D341Med (cell line): ENCODE results near the gene PLXDC1.

Experiments
- DNase-seq: peaks from one replicate; pipeline ENCODE4 v3.0.0; 2012; ENCODE audit warnings: low spot score

The PLXDC1 gene

DNA sequence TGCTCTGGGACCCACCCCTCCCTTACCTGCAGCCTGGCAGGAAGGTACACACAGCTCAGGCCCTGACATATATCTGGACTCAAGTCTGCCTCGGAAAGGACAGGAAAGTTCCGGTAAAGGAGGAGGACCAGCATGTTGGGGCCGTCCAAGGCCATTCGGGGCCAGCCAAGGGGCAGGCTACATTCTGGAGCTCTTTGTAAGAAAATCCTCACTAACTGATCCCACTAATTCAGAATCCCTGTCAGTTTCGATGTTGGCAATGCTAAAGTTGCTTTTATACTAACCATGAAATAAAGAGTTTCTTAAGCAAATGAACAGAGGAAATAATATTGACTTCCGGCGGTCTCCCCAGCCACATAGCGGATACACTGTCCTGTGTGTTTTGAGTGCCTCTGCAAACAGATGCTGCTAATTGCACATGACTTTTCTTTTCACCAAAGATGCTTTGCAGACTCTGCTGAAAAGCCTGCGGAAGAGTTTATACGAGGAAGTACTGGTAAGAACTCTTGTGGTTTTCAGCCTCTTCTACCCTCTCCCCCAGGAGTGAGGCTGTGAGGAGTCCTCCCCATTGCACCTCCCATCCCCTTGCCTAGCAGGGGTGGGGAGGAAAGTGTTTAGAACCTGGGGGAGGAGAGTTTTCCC lies 54.8 kb downstream of the PLXDC1 start:
- DNase-seq: no peak

DNA sequence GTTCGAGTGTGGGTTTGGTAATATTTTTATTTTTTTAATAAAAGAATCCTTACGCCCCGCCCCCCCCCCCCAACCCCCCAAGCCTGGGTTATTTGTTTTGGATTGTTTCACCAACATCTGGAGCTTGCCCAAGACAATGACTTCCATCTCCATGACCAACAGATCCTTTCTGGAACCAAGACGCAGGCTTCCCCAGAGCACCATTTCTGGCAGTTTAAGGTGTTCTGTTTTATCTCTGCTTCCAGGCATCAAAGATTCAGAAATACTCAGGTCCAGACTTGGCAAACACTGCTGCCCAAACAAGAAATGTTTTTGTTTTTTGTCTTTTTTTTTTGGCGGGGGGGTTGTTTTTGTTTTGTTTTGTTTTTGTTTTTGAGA lies 56.1 kb downstream of the PLXDC1 start:
- DNase-seq: no peak

DNA sequence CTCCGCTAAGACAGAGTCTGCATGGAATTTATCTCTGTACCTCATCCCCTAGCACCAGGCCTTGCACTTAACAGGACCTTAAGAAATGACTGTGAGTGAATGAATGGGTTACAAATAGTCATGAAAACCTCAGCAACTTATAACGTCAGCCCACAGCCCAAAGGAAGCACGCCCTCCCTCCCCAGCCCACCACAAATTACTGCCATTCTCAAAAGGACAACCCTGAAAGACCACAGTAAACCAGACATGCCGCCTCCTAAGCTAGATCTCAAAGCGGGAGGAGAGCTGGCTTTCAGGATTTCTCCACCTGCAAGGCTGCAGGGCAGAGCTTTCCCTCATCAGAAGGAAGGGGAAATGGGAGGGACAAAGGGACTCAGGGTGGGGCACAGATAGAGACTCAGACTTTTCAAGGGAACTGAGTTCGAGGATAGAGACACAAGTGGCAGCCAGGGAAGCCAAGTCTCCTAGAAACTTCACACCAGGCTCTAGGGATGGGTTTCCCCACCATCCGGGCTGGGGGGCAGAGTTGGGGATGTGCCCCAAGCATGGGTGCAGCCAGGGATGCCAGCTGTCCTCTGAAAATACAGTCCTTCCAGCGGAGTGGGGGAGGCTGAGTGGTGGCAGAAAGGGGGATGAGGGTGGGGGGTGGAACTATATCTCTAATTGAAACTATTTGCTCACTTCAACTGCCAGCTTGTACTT lies 56.7 kb downstream of the PLXDC1 start:
- DNase-seq: no peak

DNA sequence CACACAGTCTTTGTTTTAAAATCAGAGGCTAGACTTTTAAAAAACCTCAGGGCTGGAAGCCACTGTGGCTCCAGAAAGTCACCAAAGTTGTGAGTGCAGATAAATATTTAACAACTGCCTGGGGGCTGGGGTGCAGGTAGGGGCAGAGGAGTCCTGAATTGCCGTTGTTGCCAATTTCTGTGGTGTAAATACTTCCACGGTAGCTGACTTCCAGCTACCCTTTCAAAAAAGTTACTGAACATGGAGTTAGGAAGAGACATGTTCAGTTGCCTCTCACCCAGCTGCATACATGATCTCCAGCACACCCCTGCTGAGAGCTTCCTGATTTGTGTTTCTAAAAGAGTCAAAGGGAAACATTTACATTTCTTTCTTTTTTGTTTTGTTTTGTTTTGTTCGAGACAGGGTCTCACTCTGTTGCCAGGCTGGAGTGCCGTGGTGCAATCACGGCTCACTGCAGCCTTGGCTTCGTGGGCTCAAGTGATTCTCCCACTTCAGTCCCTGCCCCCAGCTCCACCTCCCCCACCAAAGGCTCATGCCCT lies 58.7 kb downstream of the PLXDC1 start:
- no peak for DNase-seq

DNA sequence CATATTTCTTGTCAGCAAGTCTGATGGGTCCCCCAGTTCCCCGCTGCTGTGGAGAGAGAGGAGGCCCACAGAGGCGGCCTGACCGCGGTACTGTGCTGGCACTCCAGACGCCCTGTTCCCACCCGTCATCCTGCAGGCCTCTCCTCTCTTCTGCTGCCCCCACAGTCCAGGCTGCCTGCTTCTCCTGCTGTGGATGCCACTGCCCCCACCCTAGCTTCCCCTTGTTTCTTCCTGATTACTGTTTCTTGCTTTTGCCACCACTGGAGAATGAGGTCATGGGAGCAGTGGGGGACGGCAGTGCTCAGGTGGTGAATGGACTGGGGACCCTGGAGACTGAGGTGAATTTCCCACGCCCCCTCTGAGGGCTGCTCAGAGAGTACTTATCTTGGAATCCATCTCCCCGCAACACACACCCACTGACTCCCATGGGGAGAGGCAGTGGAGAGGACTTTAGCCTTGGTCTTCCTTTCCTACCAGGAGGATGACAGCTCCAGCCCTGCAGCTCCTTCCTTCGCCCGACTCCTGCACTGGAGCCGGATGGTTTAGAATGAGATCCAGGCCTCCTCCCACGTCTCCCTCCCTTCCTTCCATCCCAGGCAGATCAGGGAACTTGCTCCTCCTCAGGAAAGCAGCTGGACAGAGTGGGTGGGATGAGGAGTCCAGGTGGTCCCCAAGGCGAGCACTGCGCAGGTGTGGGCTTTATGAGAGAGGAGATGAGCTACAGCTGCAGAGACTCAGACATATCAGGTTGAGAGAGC lies 60.4 kb downstream of the PLXDC1 start:
- DNase-seq: no peak

DNA sequence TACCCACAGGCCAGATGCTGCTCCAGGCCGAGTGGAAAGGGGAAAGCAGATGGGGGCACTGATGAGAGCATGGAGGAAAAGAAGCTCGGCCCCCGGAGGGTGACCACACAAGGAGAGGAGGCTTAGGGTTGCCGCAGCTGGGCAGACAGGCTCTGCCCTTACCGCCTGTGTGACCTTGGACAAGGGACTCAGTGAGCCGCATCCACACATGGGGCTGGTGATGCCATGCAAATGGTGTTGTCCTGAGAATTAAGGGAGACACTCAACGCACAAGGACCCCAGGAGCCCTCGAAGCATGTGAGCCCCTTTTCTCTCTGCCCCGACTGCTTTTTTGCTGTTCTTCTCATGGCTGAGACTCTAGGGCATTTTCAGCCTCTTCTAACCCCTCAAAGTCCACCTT lies 61.0 kb downstream of the PLXDC1 start:
- DNase-seq: no peak

DNA sequence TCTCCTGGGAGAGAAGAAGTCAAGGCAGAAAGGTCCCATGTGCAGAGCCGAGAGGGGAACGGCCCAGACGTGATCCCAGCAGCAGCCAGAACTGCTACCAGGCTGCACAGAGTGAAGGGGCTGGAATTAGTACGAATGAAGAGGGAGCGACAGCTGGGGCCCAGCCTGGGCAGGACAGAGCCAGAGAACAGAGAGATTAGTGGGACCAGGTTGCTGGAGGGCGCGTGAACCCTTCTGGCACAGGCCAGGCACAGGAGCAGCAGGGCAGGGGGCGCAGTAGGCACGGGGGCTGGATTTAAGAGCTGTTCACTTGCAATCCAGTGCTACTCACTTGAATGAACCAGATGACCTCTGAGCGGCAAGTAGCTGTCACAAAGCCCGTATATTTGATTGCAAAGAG lies 66.9 kb downstream of the PLXDC1 start:
- peak; percentile 82 for DNase-seq

DNA sequence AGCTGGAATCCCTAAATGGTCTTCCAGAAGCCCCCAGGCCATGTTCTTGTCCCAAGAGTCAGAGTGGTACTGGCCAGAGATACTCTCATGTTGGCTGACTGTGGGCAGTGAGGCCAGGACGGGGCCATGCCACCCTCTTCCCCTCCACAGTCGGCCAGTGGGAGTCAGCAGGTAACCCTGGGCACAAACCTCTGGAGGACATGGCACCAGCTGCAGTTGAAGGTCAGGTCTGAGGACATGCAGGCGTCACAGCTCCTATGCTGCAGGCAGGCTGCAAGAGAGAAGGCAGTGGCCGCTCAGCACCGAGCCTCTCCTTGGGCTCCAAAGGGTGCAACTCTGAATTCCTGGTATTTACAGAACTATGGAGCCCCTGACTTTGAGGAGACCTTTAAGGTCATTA lies 68.2 kb downstream of the PLXDC1 start:
- DNase-seq: no peak

DNA sequence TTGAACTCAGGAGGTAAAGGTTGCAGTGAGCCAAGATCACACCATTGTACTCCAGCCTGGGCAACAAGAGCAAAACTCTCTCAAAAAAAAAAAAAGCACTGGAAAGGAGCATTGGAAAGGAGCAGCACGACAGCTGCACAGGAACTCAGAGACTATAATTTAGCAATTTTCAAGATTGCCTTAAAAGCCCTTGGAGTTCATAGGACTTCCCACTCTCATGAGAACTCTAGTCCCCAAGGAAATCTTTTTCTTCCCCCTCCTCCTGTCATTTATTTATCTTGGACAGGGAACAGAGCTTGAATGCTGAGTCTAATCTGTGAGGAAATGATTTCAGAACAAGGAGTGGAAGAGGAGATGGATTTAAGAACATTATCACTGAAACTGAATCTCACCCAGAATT lies 69.0 kb downstream of the PLXDC1 start:
- DNase-seq: no peak

DNA sequence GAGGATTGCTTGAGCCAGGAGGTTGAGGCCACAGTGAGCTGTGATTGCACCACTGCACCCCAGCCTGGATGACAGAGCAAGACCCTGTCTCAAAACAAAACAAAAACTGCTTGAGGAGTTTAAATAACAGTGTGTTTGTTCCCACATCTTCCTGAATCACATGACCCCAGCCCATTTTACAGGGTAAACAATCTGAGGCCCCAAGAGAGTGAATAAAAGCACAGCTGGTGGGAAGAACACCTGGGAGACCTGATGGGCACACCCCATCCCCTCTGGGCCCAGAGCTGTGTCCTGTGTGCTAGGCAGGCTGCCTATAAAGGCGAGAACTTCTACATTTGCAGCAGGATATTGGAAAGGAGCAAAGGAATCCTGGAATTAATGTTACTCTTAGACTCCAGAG lies 69.6 kb downstream of the PLXDC1 start:
- no peak for DNase-seq

DNA sequence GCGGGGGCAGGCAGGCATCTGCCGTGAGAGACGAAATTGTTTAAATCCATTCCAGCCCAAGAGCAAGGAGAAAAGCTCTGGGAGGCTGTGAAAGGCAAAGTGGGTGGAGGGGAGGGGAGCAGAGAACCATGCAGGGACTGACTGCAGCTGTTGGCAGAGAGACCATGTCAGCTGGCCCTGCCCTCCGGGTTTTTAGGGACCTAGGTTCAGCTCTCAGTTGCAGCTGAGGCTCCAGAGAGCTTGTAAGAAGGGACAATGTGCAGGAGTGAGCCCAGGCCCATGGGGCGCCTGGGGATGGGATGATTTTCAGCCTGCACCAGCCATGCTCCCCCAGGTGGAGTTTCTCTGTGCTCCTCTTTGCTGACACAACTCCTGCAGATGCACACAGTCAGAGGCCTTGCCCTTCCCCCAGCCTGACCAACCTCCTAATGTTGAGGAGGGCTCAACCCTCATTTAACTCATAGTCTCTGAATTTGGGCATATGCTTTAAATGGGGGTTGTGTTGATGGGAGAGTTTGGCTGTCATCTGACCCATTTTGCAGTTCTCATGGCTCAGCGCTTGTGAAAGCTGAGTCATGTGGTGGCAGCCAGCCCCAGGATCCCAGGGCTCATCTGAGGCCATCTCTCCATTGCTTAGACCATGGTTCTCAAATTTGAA lies 70.9 kb downstream of the PLXDC1 start:
- peak; percentile 76 for DNase-seq

DNA sequence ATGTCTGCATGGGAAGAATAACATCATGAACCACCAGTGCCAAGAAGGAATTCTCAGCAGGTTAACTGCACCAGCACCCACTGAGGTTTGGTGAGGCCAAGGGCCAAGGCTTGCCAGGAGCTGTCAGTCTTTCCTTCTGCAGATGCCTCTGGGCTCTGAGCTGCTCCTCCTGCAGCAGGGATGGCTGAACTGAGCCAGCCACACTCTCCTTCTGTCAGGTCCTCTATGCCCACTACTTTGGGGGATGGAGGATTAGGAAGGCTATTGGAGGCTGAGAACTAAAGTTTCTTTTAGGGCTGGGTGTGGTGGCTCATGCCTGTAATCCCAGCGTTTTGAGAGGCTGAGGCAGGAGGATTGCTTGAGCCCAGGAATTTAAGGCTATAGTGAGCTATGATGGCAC lies 71.6 kb downstream of the PLXDC1 start:
- DNase-seq: peak; percentile 54

DNA sequence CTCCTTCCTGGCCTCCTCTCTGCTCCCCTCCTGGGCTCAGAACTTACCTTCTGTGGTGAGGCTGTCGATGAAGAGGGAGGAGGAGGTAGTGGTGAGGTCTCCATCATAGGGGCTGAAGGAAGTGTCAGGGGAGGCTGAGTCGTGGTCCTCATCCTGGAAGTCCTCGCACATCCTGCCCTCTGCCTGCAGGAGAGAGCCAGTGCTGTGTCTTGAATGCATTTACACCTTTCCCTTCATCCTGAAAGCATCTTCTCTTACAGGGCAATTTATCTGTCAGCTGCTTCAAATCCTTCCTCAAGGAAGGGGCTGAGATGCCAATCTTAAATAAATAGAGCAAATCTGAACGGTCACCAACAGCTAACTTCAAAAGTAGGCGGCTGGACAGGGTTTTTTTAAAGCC lies 73.6 kb downstream of the PLXDC1 start:
- no peak for DNase-seq

DNA sequence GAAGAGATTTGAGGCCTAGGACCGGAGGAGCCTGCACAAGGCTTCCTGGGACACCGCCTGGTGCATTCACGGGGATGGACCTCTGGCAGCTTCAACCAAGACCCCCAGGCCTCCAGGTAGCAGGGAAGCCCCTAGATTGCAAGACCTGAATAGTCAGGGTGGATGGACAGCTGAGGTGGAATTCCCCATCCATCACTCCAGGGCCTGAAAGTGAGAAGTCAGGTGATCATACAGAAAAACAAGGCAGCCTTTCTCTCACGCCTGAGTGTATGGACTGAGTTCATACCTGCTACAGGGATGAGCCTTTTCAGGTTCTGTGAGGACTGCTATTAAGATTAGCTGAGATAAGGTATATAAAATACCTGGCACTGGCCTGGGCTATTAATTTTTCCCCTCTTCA lies 74.2 kb downstream of the PLXDC1 start:
- DNase-seq: no peak

DNA sequence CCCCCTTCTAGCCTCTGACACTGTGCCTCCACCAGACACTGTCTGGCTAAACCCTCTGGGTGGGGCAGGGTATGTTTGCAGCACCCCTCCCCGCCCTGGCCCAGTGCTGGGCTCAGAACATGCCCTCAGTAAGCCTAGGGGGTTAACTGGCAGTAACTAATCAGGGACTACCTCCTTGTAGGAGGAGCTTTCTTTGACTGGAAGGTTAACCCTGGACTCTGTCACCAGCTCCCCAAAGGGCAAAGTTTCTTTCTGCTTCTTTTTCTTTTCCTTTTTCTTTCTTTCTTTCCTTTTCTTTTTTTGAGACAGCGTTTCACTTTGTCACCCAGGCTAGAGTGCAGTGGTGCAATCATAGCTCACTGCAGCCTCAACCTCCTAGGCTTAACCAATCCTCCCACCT lies 76.8 kb downstream of the PLXDC1 start:
- DNase-seq: no peak

DNA sequence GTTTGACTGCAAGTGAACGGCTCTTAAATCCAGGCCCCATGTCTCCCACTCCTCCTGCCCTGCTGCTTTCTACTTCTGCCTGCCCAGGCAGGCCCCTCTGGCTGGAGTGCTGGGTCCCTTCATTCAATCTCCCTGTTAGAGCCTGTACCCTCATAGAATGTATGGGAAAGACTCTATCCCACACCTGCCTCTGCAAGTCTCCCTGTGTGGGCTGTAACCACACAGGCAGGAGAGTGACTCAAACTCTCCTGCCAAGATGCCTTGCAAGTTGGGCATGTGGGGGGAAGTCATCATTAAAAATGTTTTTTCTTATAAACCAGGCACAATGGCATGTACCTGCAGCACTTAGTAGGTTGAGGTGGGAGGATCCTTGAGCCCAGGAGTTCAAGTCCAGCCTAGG lies 77.5 kb downstream of the PLXDC1 start:
- no peak for DNase-seq

DNA sequence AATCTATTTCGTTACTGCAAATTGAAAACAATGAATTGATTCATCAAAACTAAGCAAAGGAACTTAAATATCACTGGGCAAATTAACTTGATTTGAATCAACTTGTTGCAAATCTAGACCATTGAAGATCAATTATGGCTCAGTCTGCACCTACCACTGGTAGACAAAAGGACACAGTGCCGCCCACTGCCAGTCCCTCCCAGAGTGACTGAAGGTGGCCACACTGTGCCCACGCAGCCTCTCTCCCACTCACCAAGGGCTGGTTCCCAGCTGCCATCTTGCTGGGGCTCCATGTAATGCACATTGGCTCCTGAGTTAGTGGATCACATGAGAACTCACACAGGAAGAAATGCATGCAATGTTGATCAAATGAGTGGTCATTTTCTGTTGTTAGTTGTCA lies 78.1 kb downstream of the PLXDC1 start:
- DNase-seq: no peak

DNA sequence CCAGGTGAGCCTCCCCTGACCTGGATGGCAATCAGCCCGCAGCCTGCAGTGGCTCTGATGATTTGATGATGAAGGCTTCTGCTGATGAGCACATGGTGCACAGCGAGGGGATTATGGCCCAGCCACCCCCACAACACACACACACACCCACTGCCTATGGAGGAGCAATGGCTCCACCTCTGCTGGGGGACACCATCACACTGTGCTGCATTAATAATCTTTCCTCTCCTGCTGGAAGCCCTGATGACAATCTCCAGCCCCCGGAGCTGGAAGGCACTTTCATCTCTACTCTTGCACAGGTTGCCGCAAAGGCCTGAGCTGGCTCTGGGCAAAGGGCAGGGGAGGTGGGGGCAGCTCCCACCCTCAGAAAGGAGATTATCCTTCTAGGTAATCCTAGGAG lies 79.9 kb downstream of the PLXDC1 start:
- peak; percentile 82 for DNase-seq

DNA sequence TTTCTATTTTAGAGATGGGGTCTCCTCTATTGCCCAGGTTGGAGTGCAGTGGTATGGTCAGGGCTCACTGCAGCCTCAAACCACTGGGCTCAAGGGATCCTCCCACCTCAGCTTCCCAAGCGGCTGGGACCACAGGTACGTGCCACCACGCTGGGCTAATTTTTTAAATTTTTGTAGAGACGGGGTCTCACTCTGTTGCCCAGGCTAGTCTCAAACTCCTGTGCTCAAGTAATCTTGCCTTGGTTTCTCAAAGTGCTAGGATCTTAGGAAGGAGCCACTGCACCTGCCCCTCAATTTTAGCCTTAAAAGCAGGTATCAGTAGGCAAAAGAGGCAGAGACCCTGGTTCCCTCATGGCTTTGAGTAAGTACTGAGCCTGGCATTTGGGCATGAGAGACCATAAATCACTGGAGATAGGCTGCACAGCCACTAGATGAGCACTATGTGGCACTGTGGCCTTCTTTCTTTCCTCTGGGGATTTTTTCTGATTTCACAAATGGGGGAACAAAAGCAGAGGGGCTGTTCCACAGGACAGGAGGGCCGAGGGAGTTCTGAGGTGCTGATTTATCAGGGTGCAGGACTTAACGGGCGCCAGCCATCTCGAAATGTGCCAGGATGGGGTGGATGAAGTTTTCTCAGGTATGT lies 82.2 kb downstream of the PLXDC1 start:
- peak; percentile 87 for DNase-seq

DNA sequence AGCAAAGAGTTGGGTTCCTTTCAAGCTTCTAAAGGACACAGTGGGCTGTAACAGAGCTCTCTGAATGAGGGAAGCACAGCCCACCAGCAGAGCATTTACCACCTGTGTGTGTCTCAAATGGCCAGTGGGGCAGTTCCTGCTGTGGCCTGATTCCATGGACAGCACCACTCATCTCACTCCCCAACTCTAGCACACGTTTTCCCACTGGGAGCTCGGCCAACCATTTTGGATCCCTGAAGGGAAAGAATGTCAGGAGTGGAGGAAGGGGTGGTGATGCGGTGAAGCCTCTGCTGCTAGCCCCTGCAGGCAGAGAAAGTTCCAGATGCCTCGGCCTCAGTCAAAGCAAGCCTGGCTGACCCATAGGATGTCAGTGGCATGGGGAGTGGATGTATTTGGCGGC lies 86.6 kb downstream of the PLXDC1 start:
- DNase-seq: no peak

DNA sequence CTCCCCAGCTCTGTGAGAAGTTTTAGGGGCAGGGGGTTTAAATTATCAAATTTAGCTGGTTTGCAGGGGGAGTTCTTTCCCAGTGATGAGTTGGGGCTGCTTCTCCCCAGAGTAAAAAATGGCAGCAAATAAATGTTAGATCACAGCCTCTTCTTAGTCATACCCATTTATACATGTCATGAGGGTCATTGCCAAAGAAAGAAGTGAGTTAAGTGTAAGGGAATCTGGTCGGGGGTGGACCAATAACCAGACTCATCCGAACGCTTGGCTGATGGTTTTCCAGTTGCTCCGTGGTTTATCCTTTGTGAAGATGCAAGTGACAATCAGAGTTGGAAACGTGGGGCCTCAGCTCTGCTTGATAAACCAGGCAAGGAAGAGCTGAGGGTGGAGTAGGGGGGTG lies 87.1 kb downstream of the PLXDC1 start:
- DNase-seq: no peak

DNA sequence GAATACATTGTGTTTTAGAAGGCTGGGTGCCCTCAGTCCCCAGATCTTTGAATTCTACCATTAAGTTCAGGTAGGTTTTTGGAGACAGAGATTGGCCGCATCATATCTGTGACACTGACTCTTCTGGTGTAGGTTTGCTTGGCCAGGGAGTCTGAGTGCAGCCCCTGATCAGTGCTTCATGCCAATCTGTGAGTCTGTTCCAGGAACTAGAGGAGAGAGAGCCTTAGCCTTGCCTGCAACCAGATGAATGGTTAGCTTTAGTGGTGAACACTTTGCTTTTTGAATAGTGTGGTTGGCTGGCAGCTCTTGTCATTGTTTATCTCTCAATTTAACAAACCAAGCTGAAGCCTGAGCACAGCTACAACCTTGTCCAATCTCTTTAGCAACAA lies 87.8 kb downstream of the PLXDC1 start:
- no peak for DNase-seq
